Measurements from ENCODE around the gene TSC1.

TSC1 gene

DNA sequence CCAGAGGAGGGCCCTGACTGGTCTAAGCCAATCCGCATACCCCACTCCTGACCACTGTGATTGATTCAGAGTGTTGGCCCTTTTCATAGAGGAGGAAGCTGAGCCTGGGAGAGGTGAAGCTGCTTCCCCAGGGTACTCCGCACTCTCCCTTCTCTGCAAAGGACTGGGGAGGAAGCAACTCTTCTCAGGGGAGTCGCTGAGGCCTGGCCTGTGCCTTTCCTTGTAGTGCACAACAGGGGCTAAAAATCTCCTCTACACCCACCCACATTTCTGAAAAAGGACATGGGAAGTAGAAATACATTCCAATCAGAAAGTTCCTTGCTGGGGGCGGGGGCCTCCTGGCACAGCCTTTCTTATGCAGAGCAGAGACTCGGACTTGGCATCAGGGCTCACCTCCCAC, 88.5 kb downstream of the TSC1 start:
- Histone ChIP-seq H3K9me3 (ENCODE audit: control insufficient read depth, low read length) (no peaks in the 10 kb centered on the region), H3K4me3 (ENCODE audit: insufficient read depth, low read depth, low read length) (no peak overlapping the region), H3K36me3 (ENCODE audit: control insufficient read depth, insufficient read depth, low read length) (no peaks in the 10 kb centered on the region), H3K27ac (ENCODE audit: insufficient read depth, low read depth, low read length, poor library complexity, severe bottlenecking) (no peak overlapping the region), H3K27me3 (ENCODE audit: control insufficient read depth, insufficient read depth, low read length, poor library complexity, severe bottlenecking) (no peaks in the 10 kb centered on the region), H3K4me1 (ENCODE audit: control insufficient read depth, insufficient read depth, low read length) (peaks cover 12% of the 10 kb centered on the region)
- WGBS, 2 experiments, result 79% methylated on average over 5 of the region's 5 CpGs

DNA sequence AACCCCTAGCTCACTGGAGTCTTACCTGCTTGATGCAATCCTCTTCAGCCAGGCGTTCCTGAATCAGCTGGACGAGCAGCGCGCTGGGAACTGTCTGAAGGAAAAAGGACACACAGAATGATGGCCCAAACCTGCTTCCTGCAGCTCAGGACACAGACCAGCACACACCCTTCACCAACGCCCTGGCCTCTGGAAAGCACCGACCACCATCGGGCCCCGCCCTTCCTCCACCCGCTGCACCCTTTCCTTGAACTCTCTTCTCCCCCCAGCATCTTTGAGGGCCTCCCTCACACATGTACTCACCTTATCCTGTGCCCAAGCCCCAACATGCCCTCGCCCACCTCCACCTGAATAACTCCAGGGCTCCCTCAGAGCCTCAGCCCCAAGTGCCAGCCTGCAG, 89.6 kb downstream of the TSC1 start:
- Histone ChIP-seq H3K27me3 (ENCODE audit: control insufficient read depth, insufficient read depth, low read length, poor library complexity, severe bottlenecking) (no peaks in the 10 kb centered on the region), H3K9me3 (ENCODE audit: control insufficient read depth, low read length) (no peaks in the 10 kb centered on the region), H3K4me1 (ENCODE audit: control insufficient read depth, insufficient read depth, low read length) (peaks cover 12% of the 10 kb centered on the region), H3K36me3 (ENCODE audit: control insufficient read depth, insufficient read depth, low read length) (no peaks in the 10 kb centered on the region), H3K27ac (ENCODE audit: insufficient read depth, low read depth, low read length, poor library complexity, severe bottlenecking) (no peak overlapping the region), H3K4me3 (ENCODE audit: insufficient read depth, low read depth, low read length) (no peak overlapping the region)
- WGBS, 2 experiments, result 92 to 93% methylated on average over 10 of the region's 10 CpGs

DNA sequence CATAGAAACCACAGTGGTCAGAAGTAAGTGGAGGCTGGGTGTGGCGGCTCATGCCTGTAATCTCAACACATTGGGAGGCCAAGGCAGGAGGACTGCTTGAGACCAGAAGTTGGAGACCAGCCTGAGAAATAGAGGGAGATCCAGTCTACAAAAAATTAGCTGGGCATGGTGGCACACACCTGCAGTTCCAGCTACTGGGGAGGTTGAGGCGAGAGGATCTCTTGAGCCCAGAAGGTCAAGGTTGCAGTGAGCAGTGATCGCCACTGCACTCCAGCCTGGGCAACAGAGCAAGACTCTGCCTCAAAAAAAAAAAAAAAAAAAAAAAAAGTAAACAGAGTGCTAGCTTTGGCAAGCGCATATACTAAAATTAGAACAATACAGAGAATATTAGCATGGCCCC, 90.9 kb downstream of the TSC1 start:
- Histone ChIP-seq H3K4me3 (ENCODE audit: insufficient read depth, low read depth, low read length) (no peak overlapping the region), H3K27me3 (ENCODE audit: control insufficient read depth, insufficient read depth, low read length, poor library complexity, severe bottlenecking) (no peaks in the 10 kb centered on the region), H3K9me3 (ENCODE audit: control insufficient read depth, low read length) (no peaks in the 10 kb centered on the region), H3K4me1 (ENCODE audit: control insufficient read depth, insufficient read depth, low read length) (peaks cover 12% of the 10 kb centered on the region), H3K36me3 (ENCODE audit: control insufficient read depth, insufficient read depth, low read length) (no peaks in the 10 kb centered on the region), H3K27ac (ENCODE audit: insufficient read depth, low read depth, low read length, poor library complexity, severe bottlenecking) (no peak overlapping the region)
- 93 to 94% methylated on average over 3 of the region's 4 CpGs for WGBS, 2 experiments

DNA sequence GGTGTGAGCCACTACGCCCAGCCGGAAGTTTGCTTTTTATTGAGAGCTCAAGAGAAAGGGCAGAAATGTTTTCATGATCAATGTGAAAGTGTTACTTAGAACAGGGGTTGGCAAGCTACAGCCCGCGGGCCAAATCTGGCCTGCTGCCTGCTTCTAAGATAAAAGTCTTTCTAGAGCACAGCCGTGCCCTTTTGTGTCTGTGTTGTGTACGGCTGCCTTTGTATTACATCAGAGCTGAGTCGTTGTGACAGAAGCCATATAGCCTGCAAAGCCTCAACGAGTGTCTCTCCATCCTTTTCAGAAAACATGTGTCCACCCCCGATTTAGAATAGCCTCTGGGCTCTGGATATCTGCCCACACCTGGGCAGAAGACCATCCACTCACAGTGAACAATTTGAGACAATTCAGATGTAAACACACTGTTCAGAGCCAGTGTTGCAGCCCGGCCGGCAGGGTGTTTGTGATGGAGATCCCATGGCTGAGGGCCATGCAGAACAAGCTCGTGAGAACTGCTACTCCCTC, 95.2 kb downstream of the TSC1 start:
- H3K36me3 ChIP-seq (ENCODE audit: control insufficient read depth, insufficient read depth, low read length), result no peaks in the 10 kb centered on the region
- no peaks in the 10 kb centered on the region for H3K27me3 ChIP-seq (ENCODE audit: control insufficient read depth, insufficient read depth, low read length, poor library complexity, severe bottlenecking)
- no peaks in the 10 kb centered on the region for H3K9me3 ChIP-seq (ENCODE audit: control insufficient read depth, low read length)
- H3K4me3 ChIP-seq (ENCODE audit: insufficient read depth, low read depth, low read length), result no peak overlapping the region
- no peak overlapping the region for H3K27ac ChIP-seq (ENCODE audit: insufficient read depth, low read depth, low read length, poor library complexity, severe bottlenecking)
- WGBS, 2 experiments, result 77 to 81% methylated on average over 12 of the region's 12 CpGs
- H3K4me1 ChIP-seq (ENCODE audit: control insufficient read depth, insufficient read depth, low read length), result no peaks in the 10 kb centered on the region

DNA sequence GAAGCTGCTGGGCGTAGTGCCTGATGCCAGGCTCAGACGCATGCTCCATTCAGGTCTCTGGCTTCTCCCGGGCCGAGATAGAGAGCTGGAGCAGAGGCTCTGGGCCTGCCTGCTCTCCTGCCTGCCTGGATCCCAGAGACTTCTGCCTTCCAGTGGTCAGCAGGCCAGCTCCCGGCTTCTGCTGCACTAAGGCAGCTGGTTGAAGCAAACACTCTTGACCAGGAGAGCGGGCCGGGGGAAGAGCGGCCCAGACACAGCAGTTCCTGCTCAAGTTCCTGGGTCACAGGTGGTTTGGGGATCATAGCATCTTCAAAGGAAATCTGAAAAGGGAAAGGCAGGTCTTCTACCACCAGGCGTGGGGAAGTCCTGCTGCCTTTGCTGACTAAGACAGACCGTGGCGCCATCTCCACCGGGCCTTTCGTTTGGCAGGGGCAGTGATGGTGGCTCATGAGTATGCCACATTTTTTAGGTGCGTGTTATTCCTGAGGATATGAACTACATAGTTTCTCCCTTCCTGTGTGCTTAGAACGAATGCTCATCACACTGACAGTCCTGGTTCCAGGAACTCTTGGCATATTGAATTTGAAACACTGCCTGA, 97.4 kb downstream of the TSC1 start:
- H3K27me3 ChIP-seq (ENCODE audit: control insufficient read depth, insufficient read depth, low read length, poor library complexity, severe bottlenecking), result no peaks in the 10 kb centered on the region
- H3K4me1 ChIP-seq (ENCODE audit: control insufficient read depth, insufficient read depth, low read length), result no peaks in the 10 kb centered on the region
- no peaks in the 10 kb centered on the region for H3K9me3 ChIP-seq (ENCODE audit: control insufficient read depth, low read length)
- no peak overlapping the region for H3K4me3 ChIP-seq (ENCODE audit: insufficient read depth, low read depth, low read length)
- H3K27ac ChIP-seq (ENCODE audit: insufficient read depth, low read depth, low read length, poor library complexity, severe bottlenecking), result no peak overlapping the region
- no peaks in the 10 kb centered on the region for H3K36me3 ChIP-seq (ENCODE audit: control insufficient read depth, insufficient read depth, low read length)
- WGBS, 2 experiments, result 91% methylated on average over 15 of the region's 15 CpGs

DNA sequence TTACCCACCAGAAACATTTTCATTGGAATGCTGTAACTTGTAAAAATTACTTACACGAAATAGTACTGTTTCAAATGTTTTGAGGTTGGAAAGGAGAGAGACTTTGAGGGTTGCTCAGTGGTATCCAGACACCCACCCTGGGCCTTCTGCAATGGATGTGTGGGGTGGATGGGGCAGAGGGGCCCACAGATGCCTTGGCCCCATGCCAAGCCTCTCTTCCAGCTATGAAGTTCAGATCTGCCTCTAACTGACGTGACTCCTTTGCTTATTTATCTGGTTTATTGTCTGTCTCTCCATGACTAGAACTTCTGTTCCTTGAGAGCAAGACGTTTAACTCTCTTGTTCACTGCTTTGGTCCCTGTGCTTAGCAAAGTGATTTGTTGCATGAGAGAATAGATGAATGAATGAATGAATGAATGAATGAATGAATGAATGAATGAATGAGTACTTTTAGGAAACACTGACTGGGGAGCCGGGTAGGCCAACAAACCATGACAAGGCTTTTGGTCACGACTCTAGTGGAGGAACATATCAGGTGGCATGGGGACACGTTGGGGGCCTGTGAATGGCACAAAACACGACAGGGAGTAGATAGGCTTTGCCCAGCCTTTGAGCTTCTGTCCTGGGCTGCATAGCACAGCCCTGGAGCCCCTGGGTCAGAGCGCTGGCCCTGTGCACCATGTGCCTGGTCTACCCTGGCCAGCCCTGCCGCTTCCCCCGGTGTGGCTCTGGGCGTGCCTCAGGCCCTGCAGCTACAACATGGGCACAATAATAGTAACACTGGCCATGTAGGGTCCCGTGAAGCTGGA, 98.1 kb downstream of the TSC1 start:
- Histone ChIP-seq H3K27ac (ENCODE audit: insufficient read depth, low read depth, low read length, poor library complexity, severe bottlenecking) (no peak overlapping the region), H3K4me1 (ENCODE audit: control insufficient read depth, insufficient read depth, low read length) (no peaks in the 10 kb centered on the region)
- WGBS, 2 experiments, result 91% methylated on average over 12 of the region's 12 CpGs

DNA sequence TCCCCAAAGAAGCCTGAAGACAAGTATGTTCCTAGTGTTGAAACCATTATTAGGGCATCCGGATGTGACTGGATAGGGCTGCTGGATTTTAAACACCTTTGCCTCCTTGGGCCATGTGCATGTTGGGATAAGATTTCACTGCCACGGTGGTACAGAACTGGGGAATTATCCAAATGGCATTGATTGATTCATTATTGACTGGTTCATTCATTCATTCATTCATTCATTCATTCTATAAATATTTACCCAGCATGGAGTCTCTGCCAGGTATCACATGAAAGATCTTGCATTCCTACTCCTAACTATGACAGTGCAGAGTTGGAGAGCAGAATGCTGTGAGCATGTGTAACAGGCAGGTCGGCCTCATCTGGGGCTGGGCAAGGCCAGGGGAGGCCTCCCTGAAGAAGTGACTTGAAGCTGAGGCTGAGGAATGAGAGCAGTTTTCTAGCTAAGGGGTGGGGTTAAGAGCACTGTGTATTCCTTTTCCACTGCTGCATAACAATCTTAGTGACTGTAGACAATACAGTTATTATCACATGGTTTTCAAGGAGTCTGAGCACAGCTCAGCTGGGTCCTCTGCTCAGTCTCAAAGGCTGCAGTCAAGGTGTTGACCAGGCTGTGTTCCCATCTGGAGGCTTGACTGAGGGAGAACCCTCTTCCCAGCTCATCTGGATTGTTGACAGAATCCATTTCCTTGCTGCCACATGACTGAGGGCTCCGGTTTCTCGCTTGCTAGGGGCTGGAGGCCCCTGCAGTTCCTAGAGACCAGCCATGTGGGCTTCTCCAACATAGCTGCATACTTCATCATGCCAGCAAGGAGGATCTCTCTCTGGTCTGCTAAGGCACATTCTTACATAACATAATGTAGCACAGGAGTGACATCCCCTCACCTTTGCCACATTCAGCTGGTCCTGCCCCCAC, 102.0 kb downstream of the TSC1 start:
- no peaks in the 10 kb centered on the region for H3K27me3 ChIP-seq (ENCODE audit: control insufficient read depth, insufficient read depth, low read length, poor library complexity, severe bottlenecking)
- H3K36me3 ChIP-seq (ENCODE audit: control insufficient read depth, insufficient read depth, low read length), result no peaks in the 10 kb centered on the region
- H3K9me3 ChIP-seq (ENCODE audit: control insufficient read depth, low read length), result no peaks in the 10 kb centered on the region
- H3K4me1 ChIP-seq (ENCODE audit: control insufficient read depth, insufficient read depth, low read length), result no peaks in the 10 kb centered on the region
- no peak overlapping the region for H3K27ac ChIP-seq (ENCODE audit: insufficient read depth, low read depth, low read length, poor library complexity, severe bottlenecking)
- no peak overlapping the region for H3K4me3 ChIP-seq (ENCODE audit: insufficient read depth, low read depth, low read length)
- 92 to 93% methylated on average over 5 of the region's 5 CpGs for WGBS, 2 experiments

More for the DNA sequence above, 98.1 kb downstream of the TSC1 start:
- no peaks in the 10 kb centered on the region for H3K9me3 ChIP-seq (ENCODE audit: control insufficient read depth, low read length)
- no peaks in the 10 kb centered on the region for H3K27me3 ChIP-seq (ENCODE audit: control insufficient read depth, insufficient read depth, low read length, poor library complexity, severe bottlenecking)
- no peak overlapping the region for H3K4me3 ChIP-seq (ENCODE audit: insufficient read depth, low read depth, low read length)
- H3K36me3 ChIP-seq (ENCODE audit: control insufficient read depth, insufficient read depth, low read length), result no peaks in the 10 kb centered on the region
